Fibroblast of upper back skin (primary cell): ENCODE measurements around the gene ROR2.
"Not testable (repeated sequence)": the region's sequence is repeated elsewhere in the genome, so short reads cannot be mapped to it uniquely, and the experiment has no call there.

Experiments
- DNase-seq: peaks from one replicate; pipeline ENCODE4 v3.0.0-alpha.2; 2013

ROR2 gene

DNA sequence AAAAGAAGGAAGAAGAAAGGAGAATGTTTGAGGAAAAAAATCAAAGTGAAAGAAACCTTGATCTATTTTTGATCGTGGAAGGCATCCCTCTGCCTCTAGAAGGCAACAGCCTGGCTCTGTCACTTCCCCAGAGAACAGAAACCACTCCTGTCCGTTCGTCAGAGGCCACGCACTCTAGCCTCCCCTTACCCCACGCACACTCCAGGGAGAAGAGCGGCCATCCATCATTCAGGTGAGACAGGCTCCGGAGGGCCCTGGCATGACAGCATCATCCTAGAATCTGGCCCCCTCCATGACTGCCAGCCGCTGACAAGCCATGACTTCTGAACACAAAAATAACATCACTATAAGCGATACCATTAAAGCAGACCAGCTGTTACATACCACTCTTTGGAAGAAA is 135.8 kb downstream of the ROR2 start:
- peak; percentile 16 for DNase-seq

- no peak for DNase-seq
Observed at GRCh38 chr9:91813176-91813795, 136.7 kb downstream of the ROR2 start.

GRCh38 chr9:91812191-91812590 is 137.8 kb downstream of the ROR2 start:
- DNase-seq = no peak

DNA sequence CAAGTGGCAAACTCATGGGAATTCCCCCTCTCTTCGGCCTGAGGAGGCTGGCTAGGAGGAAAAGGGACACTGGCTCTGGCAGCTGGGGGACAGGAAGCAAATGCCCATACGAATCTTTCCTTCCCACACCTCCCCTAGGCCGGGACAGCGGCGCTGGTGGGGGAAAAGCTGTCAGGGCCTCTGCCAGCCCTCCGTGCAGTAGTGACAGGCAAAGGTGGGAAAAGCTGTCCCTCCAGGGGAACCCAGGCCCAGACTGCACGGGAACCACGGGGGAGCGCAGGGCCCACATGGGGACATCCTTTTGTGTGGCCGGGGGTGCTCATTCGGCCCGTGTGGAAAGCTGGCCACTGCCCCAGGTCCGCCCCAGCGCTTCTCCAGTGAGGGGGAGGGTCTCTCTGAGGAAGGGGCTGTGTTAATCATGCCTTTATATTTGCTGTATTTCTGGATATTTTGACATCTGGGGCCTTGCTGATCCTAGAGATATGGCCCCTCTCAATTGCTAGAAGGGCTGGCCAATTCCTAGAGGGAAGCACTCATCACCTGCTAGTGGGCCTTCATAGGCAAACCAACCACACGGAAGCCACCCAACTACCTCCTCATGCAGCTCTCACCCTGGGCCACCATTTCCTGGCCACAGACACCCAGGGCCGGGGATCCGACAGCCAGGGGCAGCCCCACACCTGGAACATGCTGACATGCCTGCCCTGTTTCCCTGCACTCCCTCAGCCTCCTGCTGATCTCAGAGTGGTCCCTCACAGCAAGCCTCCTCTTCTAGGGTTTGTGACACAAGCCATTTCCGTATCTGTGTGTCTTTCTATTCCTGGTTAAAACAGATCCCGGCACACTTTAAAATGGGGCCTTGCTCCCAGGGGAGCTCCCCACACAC is 138.8 kb downstream of the ROR2 start:
- DNase-seq = no peak

GRCh38 chr9:91810286-91810905 is 139.6 kb downstream of the ROR2 start:
- DNase-seq = no peak

GRCh38 chr9:91809581-91810285 is 140.3 kb downstream of the ROR2 start:
- DNase-seq = no peak

DNA sequence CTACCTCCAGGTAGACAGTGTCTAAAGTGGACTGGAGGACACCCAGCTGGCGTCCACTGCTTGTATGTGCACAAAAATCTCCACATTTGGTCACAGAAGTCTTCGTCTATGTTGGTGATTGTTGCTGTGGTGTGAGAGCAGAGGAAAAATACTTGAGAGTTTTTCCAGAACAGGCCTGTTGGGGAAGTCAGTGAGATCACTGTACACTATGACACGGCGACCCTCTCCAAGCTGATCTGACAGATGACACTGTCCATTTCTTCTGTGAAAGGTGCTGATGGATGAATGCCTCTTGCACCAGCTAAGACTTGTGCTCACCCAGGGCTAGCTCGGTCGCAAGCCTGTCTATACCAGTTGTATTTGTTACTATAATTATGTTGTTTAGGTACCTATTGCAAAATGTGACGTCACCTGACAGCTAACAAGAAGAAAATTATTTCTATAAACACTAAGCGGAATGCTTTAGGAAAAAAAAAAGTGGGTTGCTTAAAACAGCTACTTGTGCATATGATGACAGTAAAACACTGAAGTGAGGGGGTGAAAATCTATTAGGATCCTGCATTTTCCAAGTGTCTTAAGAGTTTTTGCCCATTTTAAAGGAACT is 142.3 kb downstream of the ROR2 start:
- DNase-seq = no peak

GRCh38 chr9:91805031-91805430 is 145.0 kb downstream of the ROR2 start:
- DNase-seq = no peak

GRCh38 chr9:91803970-91804752 is 145.9 kb downstream of the ROR2 start:
- DNase-seq = no peak

DNA sequence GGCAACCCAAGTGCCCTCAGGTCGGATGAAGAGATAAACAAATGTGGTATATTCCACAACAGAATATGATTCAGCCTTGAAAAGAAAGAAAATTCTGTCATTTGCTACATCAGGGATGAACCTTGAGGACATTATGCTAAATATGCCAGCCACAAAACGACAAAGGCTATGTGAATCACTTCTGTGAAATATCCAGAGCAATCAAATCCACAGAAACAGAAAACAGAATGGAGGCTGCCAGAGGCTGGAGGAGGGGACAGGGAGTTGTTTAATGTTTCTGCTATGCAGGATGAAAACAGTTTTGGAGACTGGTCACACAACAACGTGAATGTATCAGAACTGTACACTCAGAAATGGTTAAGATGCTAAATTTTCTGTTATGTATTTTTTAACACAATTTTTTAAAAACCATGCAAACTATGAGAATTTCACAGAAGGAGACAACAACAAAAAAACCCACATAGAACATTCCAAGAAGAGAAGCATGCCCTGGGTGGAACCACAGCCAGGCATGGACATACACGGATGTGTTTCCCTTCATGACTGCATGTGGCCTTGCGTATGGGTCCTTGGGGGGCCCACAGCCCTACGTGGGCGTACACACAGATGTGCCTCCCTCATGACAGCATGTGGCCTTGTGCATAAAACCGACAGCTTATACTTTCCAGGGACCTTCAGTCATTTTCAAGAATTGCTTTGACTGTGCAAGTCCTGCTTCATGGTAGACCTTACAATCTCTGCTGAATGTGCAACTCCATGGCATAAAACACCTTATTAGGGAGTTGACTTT is 146.7 kb downstream of the ROR2 start:
- peak; percentile 57 for DNase-seq

DNA sequence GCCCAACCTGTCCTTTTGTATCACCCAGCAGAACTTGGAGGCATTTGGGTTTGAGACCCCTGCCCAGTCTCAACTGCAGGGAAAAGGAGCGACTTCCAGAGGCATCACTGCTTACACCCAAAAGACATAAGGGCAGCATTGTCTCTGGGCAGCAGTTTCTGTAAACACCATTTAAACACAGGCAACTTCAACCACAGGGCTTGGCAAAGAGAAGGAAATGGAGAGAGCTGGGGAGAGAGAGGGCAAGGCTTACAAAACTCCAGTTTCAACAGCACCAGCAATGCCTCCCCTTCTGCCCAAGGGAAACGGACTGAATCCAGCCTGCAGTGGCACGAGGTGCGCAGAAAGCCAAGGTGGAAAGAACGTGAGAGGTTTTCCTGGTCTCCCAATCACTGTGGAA is 147.6 kb downstream of the ROR2 start:
- DNase-seq = no peak

DNA sequence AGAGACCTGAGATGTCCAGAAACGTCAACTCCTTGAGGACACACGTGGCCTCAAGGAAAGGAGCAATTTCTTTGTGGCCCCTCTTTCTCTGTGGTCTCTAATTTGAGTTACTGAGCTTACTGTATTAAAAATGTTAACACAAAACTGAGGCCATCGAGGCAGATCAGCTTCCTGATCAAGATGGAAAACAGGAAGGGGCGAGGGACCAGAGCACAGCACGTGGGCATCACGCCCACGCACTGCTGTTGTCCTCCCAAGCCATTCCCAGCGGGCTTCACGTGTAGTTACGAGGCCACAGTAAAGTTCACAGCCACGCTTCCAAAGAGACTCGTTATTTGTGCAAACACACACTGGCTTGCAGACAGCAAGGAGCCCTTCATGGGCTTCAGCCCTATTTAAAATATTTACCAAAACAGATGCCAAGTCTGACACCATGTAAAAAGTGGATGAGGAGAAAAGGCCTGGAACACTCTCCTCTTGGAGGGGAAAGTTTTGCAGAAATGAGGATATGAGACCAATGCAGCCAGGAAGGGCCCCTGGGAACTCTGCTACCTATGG is 149.5 kb downstream of the ROR2 start:
- no peak for DNase-seq

- DNase-seq = no peak
Observed at GRCh38 chr9:91799113-91799744, 150.8 kb downstream of the ROR2 start.

GRCh38 chr9:91798273-91799112 is 151.5 kb downstream of the ROR2 start:
- not testable (repeated sequence) for DNase-seq

- not testable (repeated sequence) for DNase-seq
Observed at GRCh38 chr9:91797517-91797916, 152.5 kb downstream of the ROR2 start.

- DNase-seq = not testable (repeated sequence)
Observed at GRCh38 chr9:91796516-91796915, 153.5 kb downstream of the ROR2 start.

GRCh38 chr9:91795598-91796241 is 154.3 kb downstream of the ROR2 start:
- DNase-seq = no peak

- DNase-seq = not testable (repeated sequence)
Observed at GRCh38 chr9:91793371-91793770, 156.7 kb downstream of the ROR2 start.

DNA sequence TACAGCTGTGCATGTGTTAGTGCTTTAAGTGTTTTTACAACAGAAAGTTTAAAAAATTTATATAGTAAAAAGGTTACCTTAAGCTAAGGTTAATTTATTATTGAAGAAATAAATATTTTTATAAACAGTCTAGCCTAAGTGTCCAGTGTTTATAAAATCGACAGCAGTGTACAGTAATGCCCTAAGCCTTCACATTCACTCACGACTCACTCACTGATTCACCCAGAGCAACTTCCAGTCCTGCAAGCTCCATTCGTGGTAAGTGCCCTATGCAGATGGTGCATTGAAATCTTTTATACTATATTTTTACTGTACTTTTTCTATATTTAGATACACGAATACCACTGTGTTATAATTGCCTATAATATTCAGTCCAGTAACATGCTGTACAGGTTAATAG is 159.1 kb downstream of the ROR2 start:
- DNase-seq = peak; percentile 58
